ENCODE measurements around the gene DDX49.

DNA sequence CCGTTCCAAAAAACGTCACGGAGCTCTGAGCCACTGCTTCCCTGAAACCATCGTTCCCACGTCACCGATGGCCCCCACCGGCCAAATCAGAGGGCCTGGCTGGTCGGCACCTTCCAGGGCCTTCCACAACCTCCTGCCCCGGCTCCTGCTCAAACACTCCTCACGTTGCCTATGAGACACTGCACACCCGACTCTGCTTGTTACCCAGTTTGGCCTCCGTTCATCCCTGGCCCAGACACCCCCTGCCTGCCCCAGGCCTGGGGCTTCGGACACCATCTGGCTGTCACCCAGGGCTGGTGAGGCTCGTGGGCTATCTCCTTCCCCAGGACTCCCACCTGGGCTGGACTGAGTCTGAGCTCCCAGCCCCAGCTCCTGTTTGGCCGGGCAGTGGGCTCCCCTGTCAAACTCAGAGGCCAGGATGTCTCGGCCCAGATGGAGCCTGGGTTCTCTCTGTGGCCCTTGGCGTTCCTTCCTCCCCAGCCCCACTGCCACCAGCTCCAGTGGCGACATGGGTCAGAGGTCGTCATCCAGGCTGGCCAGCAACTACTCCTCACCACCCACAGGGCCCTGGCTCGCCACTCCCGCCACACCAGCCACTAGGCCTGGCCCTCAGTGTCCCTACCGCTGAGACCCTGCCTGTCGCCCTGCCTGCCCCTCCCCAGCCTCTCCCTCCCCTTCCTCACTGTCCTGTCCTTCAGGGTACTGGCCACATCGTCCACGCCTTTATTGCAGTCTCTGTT is 41.3 kb upstream of the DDX49 start:
- TF ChIP-seq, protein P1, sequence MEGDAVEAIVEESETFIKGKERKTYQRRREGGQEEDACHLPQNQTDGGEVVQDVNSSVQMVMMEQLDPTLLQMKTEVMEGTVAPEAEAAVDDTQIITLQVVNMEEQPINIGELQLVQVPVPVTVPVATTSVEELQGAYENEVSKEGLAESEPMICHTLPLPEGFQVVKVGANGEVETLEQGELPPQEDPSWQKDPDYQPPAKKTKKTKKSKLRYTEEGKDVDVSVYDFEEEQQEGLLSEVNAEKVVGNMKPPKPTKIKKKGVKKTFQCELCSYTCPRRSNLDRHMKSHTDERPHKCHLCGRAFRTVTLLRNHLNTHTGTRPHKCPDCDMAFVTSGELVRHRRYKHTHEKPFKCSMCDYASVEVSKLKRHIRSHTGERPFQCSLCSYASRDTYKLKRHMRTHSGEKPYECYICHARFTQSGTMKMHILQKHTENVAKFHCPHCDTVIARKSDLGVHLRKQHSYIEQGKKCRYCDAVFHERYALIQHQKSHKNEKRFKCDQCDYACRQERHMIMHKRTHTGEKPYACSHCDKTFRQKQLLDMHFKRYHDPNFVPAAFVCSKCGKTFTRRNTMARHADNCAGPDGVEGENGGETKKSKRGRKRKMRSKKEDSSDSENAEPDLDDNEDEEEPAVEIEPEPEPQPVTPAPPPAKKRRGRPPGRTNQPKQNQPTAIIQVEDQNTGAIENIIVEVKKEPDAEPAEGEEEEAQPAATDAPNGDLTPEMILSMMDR (IDR thresholded peaks at IDR 0.05), result no peak
- no peak for TF ChIP-seq EZH2 (IDR thresholded peaks at IDR 0.05; ENCODE audit: borderline replicate concordance, insufficient read depth, low read depth, low read length, poor library complexity, severe bottlenecking)
